Measurements from ENCODE around the gene PTPRG.

PTPRG gene

DNA sequence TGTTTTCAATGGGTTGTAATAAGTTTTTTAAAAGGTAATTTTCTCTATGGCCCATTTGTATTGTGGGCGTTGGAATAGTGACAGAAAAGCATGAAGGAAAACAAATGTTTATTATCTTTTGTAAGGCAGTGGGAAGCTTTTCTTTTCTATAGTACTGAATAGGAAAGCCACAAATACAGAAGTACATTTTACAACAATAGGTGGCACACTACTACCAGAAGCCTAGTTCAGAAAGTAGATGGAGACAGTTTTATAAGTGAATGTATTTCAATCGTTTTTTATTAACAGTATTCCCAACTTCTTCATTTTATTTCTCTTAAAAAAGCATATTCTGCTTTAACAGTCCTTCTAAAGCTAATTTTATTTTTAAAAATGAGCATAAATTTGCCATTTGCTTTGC, 296.7 kb downstream of the PTPRG start:
- Histone ChIP-seq H3K4me3 (ENCODE audit: insufficient read depth, low read depth, low read length, poor library complexity, severe bottlenecking) (no peak overlapping the region), H3K36me3 (ENCODE audit: control insufficient read depth, insufficient read depth, low read length) (no peaks in the 10 kb centered on the region), H3K27ac (ENCODE audit: insufficient read depth, low read length, poor library complexity, severe bottlenecking) (no peak overlapping the region), H3K9me3 (ENCODE audit: control insufficient read depth, low read length) (no peaks in the 10 kb centered on the region), H3K4me1 (ENCODE audit: control insufficient read depth, insufficient read depth, low read length, poor library complexity, severe bottlenecking) (no peaks in the 10 kb centered on the region), H3K27me3 (replicated peaks; ENCODE audit: control insufficient read depth, insufficient read depth, low read length, poor library complexity, severe bottlenecking) (no peaks in the 10 kb centered on the region)
- DNase-seq, result no peak

DNA sequence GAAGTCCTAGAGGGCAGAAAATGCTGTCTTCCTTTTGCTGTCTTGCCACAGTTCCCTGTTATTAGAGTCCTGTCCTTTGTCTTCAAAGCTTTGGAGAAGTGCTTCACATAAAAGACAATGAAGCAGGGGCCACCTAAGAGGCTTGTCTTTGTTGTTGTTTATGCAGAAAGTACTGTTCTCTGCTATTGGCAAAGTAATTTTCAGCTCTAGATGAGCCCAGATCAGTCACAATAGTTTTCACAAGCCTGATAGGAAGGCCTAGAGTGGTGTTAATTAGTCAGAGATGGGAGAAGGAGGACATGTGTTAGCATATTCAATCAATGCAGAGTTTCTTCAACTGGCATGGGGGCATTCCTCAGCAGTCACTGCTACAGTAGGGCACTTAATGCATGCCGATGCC, 300.0 kb downstream of the PTPRG start:
- no peak overlapping the region for H3K4me3 ChIP-seq (ENCODE audit: insufficient read depth, low read depth, low read length, poor library complexity, severe bottlenecking)
- H3K36me3 ChIP-seq (ENCODE audit: control insufficient read depth, insufficient read depth, low read length), result no peaks in the 10 kb centered on the region
- no peaks in the 10 kb centered on the region for H3K9me3 ChIP-seq (ENCODE audit: control insufficient read depth, low read length)
- no peak overlapping the region for H3K27ac ChIP-seq (ENCODE audit: insufficient read depth, low read length, poor library complexity, severe bottlenecking)
- no peaks in the 10 kb centered on the region for H3K4me1 ChIP-seq (ENCODE audit: control insufficient read depth, insufficient read depth, low read length, poor library complexity, severe bottlenecking)
- DNase-seq, result no peak
- H3K27me3 ChIP-seq (replicated peaks; ENCODE audit: control insufficient read depth, insufficient read depth, low read length, poor library complexity, severe bottlenecking), result no peaks in the 10 kb centered on the region

DNA sequence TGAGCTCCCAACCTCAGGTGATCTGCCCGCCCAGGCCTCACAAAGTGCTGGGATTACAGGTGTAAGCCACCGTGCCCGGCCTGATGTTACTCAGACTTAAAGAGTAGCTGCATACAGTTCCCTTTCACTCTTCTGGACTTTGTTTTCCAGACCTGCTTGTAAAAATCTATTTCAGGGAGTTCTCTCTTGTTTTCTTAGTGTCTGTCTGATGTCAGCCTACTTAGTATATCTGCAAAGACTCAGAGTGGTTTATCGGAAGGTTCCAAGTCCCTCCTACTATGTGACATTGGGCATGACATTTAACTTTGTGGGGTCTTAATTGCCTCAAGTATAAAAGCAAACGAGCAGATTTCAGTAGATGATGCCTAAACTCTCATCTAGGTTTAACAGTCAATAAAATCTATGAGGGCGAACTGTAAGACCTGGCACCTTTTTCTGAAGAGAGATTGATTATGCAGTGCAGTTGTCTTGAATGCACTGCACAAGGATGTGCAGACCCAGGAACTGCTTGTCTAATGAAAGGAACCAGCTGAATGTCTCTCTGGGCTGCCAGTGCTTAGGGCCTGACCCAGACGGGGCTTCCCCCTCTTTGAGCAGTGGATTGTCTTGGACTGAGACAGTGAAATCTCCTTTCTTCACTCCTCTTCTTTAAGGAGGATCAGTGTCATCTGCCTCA, 301.4 kb downstream of the PTPRG start:
- no peak overlapping the region for H3K27ac ChIP-seq (ENCODE audit: insufficient read depth, low read length, poor library complexity, severe bottlenecking)
- H3K4me3 ChIP-seq (ENCODE audit: insufficient read depth, low read depth, low read length, poor library complexity, severe bottlenecking), result no peak overlapping the region
- no peak for DNase-seq
- no peaks in the 10 kb centered on the region for H3K36me3 ChIP-seq (ENCODE audit: control insufficient read depth, insufficient read depth, low read length)
- H3K9me3 ChIP-seq (ENCODE audit: control insufficient read depth, low read length), result no peaks in the 10 kb centered on the region
- H3K4me1 ChIP-seq (ENCODE audit: control insufficient read depth, insufficient read depth, low read length, poor library complexity, severe bottlenecking), result no peaks in the 10 kb centered on the region
- H3K27me3 ChIP-seq (replicated peaks; ENCODE audit: control insufficient read depth, insufficient read depth, low read length, poor library complexity, severe bottlenecking), result no peaks in the 10 kb centered on the region

DNA sequence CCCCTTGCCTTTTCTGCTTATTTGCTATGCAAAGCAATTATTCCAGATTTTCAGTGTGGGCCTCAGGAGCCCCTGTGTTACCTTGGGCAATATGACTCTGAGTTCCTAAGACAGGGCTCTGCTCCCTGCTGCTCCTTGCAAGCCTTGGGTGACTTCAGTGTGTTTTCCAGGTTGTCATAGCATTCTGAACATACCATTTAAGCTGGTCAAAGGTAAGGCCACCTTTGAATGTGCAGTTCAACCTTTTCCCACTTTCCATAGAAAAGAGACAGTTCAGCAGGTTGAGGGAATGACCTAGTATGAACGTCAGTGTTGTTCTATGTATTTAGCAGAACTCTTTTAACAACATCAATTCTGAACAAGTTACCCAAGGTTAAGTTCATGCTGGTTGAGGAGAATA, 302.2 kb downstream of the PTPRG start:
- no peak for DNase-seq
- no peaks in the 10 kb centered on the region for H3K4me1 ChIP-seq (ENCODE audit: control insufficient read depth, insufficient read depth, low read length, poor library complexity, severe bottlenecking)
- H3K36me3 ChIP-seq (ENCODE audit: control insufficient read depth, insufficient read depth, low read length), result no peaks in the 10 kb centered on the region
- H3K27me3 ChIP-seq (replicated peaks; ENCODE audit: control insufficient read depth, insufficient read depth, low read length, poor library complexity, severe bottlenecking), result no peaks in the 10 kb centered on the region
- H3K4me3 ChIP-seq (ENCODE audit: insufficient read depth, low read depth, low read length, poor library complexity, severe bottlenecking), result no peak overlapping the region
- H3K9me3 ChIP-seq (ENCODE audit: control insufficient read depth, low read length), result no peaks in the 10 kb centered on the region
- H3K27ac ChIP-seq (ENCODE audit: insufficient read depth, low read length, poor library complexity, severe bottlenecking), result no peak overlapping the region

DNA sequence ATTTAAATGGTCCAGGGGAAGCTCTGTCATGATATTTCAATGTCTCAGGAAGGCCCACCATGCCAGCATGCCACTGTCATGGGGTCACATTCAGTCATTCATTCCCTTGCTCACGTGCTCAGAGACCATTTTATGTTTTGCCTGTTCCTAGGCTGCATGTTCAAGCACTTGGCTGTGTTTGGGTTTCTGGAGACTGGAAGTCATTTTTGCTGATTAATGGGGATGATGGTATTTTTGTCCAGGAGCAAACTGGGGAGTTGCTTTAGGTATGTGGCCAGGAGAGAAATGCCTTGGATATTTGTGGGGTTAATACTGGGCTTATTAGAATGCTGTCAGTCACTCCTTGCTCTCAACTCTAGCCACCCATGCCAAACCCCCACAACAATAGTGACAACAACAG, 303.5 kb downstream of the PTPRG start:
- H3K4me3 ChIP-seq (ENCODE audit: insufficient read depth, low read depth, low read length, poor library complexity, severe bottlenecking), result no peak overlapping the region
- no peaks in the 10 kb centered on the region for H3K9me3 ChIP-seq (ENCODE audit: control insufficient read depth, low read length)
- H3K4me1 ChIP-seq (ENCODE audit: control insufficient read depth, insufficient read depth, low read length, poor library complexity, severe bottlenecking), result no peaks in the 10 kb centered on the region
- DNase-seq, result no peak
- H3K27me3 ChIP-seq (replicated peaks; ENCODE audit: control insufficient read depth, insufficient read depth, low read length, poor library complexity, severe bottlenecking), result no peaks in the 10 kb centered on the region
- no peak overlapping the region for H3K27ac ChIP-seq (ENCODE audit: insufficient read depth, low read length, poor library complexity, severe bottlenecking)
- no peaks in the 10 kb centered on the region for H3K36me3 ChIP-seq (ENCODE audit: control insufficient read depth, insufficient read depth, low read length)

DNA sequence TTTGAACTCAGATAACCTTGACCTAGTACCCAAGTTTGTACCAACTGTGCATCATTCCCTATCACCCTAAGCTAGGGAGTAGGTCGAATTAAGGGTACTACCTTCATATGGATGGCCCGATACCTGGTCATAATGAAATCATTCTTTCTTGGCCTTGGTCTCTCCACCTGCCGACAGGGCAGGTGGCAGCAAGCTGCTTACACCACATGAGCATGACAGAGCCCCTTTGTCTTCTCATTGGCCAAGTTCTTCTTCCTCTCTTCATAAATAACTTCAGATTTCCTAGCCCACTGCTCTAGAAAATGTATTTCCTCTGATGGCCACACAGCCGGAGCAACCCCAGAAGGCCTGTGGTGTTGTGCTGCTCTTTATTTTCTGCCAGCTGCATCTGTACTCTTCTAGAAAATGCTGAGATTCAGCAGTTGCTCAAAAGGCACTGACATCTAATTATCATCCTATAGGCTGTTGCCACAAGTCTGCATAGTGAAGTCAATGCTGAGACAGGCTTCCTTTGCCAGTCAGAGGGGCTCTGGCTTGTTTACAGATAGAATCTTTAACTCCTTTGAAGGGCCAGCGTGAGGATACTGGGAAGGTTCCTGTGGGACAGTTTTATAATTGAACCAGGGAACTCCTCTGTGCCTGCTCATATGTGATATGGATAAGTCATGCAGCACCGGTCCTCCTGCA, 304.2 kb downstream of the PTPRG start:
- no peaks in the 10 kb centered on the region for H3K27me3 ChIP-seq (replicated peaks; ENCODE audit: control insufficient read depth, insufficient read depth, low read length, poor library complexity, severe bottlenecking)
- no peak overlapping the region for H3K4me3 ChIP-seq (ENCODE audit: insufficient read depth, low read depth, low read length, poor library complexity, severe bottlenecking)
- DNase-seq, result no peak
- no peak overlapping the region for H3K27ac ChIP-seq (ENCODE audit: insufficient read depth, low read length, poor library complexity, severe bottlenecking)
- no peaks in the 10 kb centered on the region for H3K36me3 ChIP-seq (ENCODE audit: control insufficient read depth, insufficient read depth, low read length)
- H3K4me1 ChIP-seq (ENCODE audit: control insufficient read depth, insufficient read depth, low read length, poor library complexity, severe bottlenecking), result no peaks in the 10 kb centered on the region
- no peaks in the 10 kb centered on the region for H3K9me3 ChIP-seq (ENCODE audit: control insufficient read depth, low read length)

DNA sequence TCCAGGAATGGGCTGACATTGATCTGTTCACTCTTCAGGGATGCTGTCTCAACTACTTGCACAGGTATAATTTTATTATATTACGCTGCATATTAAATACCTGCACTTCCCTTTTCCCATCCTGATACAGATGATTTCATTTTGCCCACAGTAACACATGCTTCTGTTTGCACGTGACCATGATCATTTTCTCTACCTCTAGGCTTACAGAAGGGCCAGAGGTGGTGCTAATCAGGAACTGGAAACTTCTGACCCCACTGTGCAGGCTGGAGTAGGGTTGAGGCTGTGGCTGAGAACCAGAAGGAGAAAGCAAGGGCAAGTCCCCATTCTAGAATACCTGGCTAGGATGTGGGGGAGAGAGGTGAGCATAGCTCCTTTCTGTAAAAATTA, 304.8 kb downstream of the PTPRG start:
- H3K4me1 ChIP-seq (ENCODE audit: control insufficient read depth, insufficient read depth, low read length, poor library complexity, severe bottlenecking), result no peaks in the 10 kb centered on the region
- no peak overlapping the region for H3K4me3 ChIP-seq (ENCODE audit: insufficient read depth, low read depth, low read length, poor library complexity, severe bottlenecking)
- H3K36me3 ChIP-seq (ENCODE audit: control insufficient read depth, insufficient read depth, low read length), result no peaks in the 10 kb centered on the region
- DNase-seq, result no peak
- no peaks in the 10 kb centered on the region for H3K9me3 ChIP-seq (ENCODE audit: control insufficient read depth, low read length)
- H3K27ac ChIP-seq (ENCODE audit: insufficient read depth, low read length, poor library complexity, severe bottlenecking), result no peak overlapping the region
- H3K27me3 ChIP-seq (replicated peaks; ENCODE audit: control insufficient read depth, insufficient read depth, low read length, poor library complexity, severe bottlenecking), result no peaks in the 10 kb centered on the region

DNA sequence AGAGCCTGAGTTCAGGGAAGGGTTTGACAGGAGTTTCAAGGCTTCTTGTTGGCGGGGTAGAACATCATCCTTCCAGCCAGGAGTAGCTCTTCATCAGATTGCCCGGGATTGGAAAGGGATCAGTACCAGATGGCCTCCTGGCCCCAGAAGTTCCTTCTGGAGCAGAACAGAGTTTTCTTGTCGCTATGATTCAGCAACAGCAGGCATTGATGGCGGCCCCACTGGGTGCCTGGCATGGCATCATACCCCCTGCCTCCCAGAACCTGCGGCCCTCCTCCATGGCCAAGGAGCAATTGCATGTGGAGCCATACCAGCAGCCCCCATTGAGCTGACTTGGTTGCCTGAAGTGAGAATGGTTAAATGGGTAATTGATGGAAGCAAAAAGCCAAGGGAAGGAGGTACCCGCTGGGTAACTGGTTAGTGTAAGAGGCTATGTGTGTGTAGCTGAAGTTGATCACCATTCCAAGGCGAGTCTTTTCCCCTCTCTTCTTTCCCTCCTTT, 305.6 kb downstream of the PTPRG start:
- Histone ChIP-seq H3K27ac (ENCODE audit: insufficient read depth, low read length, poor library complexity, severe bottlenecking) (no peak overlapping the region), H3K4me1 (ENCODE audit: control insufficient read depth, insufficient read depth, low read length, poor library complexity, severe bottlenecking) (no peaks in the 10 kb centered on the region), H3K4me3 (ENCODE audit: insufficient read depth, low read depth, low read length, poor library complexity, severe bottlenecking) (no peak overlapping the region), H3K36me3 (ENCODE audit: control insufficient read depth, insufficient read depth, low read length) (no peaks in the 10 kb centered on the region), H3K27me3 (replicated peaks; ENCODE audit: control insufficient read depth, insufficient read depth, low read length, poor library complexity, severe bottlenecking) (no peaks in the 10 kb centered on the region), H3K9me3 (ENCODE audit: control insufficient read depth, low read length) (no peaks in the 10 kb centered on the region)
- no peak for DNase-seq

DNA sequence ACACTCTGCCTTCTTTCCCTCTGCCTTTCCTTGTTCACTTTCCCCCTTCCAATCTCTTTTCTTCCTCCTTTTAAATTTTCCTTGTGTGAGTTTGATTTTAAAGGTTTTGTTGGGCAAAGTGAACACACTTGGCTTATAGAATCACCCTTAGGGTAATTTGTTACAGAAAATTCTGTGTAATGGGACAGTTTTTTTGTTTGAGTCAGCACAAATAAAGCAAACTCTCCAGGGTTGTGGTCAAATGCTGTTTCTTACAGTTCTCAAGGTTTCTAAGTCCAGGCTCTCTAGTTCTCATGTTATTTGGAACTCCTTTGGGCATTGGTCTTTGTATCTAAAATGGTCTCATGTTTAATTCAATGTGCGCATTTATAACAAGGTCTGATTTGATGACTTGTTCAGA, 307.1 kb downstream of the PTPRG start:
- no peaks in the 10 kb centered on the region for H3K9me3 ChIP-seq (ENCODE audit: control insufficient read depth, low read length)
- H3K4me3 ChIP-seq (ENCODE audit: insufficient read depth, low read depth, low read length, poor library complexity, severe bottlenecking), result no peak overlapping the region
- DNase-seq, result no peak
- H3K36me3 ChIP-seq (ENCODE audit: control insufficient read depth, insufficient read depth, low read length), result no peaks in the 10 kb centered on the region
- H3K27ac ChIP-seq (ENCODE audit: insufficient read depth, low read length, poor library complexity, severe bottlenecking), result no peak overlapping the region
- H3K4me1 ChIP-seq (ENCODE audit: control insufficient read depth, insufficient read depth, low read length, poor library complexity, severe bottlenecking), result no peaks in the 10 kb centered on the region
- no peaks in the 10 kb centered on the region for H3K27me3 ChIP-seq (replicated peaks; ENCODE audit: control insufficient read depth, insufficient read depth, low read length, poor library complexity, severe bottlenecking)

DNA sequence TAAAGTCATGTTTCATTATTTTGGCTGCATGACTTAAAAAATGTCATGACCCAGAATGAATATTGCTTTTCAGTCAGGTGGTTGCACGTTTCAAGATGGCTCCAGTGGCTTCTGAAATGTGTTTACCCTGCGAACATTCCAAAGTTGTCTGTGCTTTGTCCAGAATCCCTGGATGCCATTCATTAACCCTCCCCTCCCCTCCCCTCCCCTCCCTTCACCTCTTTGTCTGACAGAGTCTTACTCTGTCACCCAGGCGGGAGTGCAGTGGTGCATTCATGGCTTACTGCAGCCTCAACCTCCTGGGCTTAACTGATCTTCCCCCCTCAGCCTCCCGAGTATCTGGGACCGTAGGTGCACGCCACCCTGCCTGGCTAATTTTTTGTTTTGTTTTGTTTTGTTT, 308.0 kb downstream of the PTPRG start:
- no peaks in the 10 kb centered on the region for H3K4me1 ChIP-seq (ENCODE audit: control insufficient read depth, insufficient read depth, low read length, poor library complexity, severe bottlenecking)
- no peak overlapping the region for H3K4me3 ChIP-seq (ENCODE audit: insufficient read depth, low read depth, low read length, poor library complexity, severe bottlenecking)
- no peak for DNase-seq
- no peak overlapping the region for H3K27ac ChIP-seq (ENCODE audit: insufficient read depth, low read length, poor library complexity, severe bottlenecking)
- no peaks in the 10 kb centered on the region for H3K36me3 ChIP-seq (ENCODE audit: control insufficient read depth, insufficient read depth, low read length)
- no peaks in the 10 kb centered on the region for H3K9me3 ChIP-seq (ENCODE audit: control insufficient read depth, low read length)
- no peaks in the 10 kb centered on the region for H3K27me3 ChIP-seq (replicated peaks; ENCODE audit: control insufficient read depth, insufficient read depth, low read length, poor library complexity, severe bottlenecking)
